ENCODE data around the gene GPR137B. TPM values are rescaled to one million over a fixed set of nuclear protein-coding genes. Genes with fewer than 3 reads are reported as not detected.

The GPR137B gene
- total and polyA plus RNA-seq, 2 experiments from 2014 or later, result 4.5 to 11.1 TPM

DNA sequence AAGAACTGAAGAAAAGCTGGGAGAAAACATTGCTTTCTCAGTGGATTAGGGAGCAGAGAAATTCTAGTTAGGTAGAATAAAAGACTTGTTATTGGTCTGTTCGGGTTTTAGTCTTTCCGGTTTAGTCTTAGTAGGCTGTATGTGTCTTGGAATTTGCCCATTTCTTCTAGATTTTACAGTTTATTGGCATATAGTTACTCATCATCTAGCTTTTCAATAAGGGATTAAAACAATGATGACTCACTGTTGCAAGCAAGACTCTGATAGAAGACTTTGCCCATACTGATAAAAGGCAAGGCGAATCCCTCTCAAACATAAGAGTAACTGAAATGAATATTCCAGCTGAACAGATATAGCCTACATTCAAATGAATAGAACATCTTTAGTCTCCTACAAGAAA is 62.3 kb downstream of the GPR137B start:
- H4K20me1 ChIP-seq (replicated peaks; ENCODE audit: insufficient read depth), result no peaks in the 10 kb centered on the region
- no peak for DNase-seq (ENCODE audit: low spot score)
- Mint-ChIP-seq H3K27me3 (ENCODE audit: insufficient read depth, low read depth, poor library complexity) (no peaks in the 10 kb centered on the region), H3K27ac (no peak overlapping the region), H3K4me3 (no peak overlapping the region), H3K4me1 (peaks cover 13% of the 10 kb centered on the region), H3K36me3 (ENCODE audit: low read depth) (peaks cover 39% of the 10 kb centered on the region), H3K9me3 (peaks cover 28% of the 10 kb centered on the region)
- H3K27ac ChIP-seq (ENCODE audit: low read depth), result no peak overlapping the region
- H3K9me2 ChIP-seq (ENCODE audit: insufficient read depth), result no peaks in the 10 kb centered on the region
- peaks cover 5% of the 10 kb centered on the region; the same call in 1 of the 2 replicates for H3K4me1 ChIP-seq (ENCODE audit: insufficient read depth)
- H2AFZ ChIP-seq, result no peak overlapping the region
- TF ChIP-seq ETS1 (IDR thresholded peaks at IDR 0.05) (no peak), POLR2AphosphoS5 (IDR thresholded peaks at IDR 0.05; ENCODE audit: low read depth) (no peak), NANOG (IDR thresholded peaks at IDR 0.05; ENCODE audit: borderline replicate concordance) (no peak), ZNF114 (CRISPR knock-in tag; IDR thresholded peaks at IDR 0.05) (no peak)
- H3K4me3 ChIP-seq, result no peak overlapping the region
- H3K79me2 ChIP-seq (replicated peaks; ENCODE audit: insufficient read depth), result no peaks in the 10 kb centered on the region
- no peak overlapping the region for H3K4me2 ChIP-seq
- no peak for ATAC-seq
- H3K36me3 ChIP-seq (ENCODE audit: insufficient read depth), result no peaks in the 10 kb centered on the region; the same call in 1 of the 2 replicates
- H3K27me3 ChIP-seq (ENCODE audit: insufficient read depth), result no peaks in the 10 kb centered on the region
- no peaks in the 10 kb centered on the region for H3F3A ChIP-seq (replicated peaks; ENCODE audit: low read depth)

DNA sequence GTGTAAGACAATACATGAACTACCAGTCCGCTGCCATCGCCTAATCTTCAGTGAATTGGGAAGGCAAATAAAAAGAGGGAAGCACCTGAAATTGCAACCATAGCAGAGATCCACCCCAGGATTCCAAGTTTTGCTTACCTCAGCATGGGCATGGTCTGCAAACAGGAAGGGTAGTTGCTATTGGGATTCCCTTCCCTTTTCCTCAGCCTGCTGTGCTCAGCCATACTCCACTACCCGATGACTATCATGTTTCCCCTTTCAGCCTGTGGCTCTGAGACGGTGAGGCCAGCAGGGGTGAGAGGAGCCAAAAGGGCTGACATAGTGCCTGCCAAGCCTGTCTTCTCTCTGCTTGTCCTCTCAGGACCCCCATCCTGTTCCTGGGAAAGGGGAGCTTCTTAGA is 64.2 kb downstream of the GPR137B start:
- Histone ChIP-seq H4K20me1 (replicated peaks; ENCODE audit: insufficient read depth) (no peaks in the 10 kb centered on the region), H3K4me3 (no peak overlapping the region), H3F3A (replicated peaks; ENCODE audit: low read depth) (no peaks in the 10 kb centered on the region), H3K27ac (ENCODE audit: low read depth) (no peak overlapping the region), H3K79me2 (replicated peaks; ENCODE audit: insufficient read depth) (no peaks in the 10 kb centered on the region), H3K36me3 (ENCODE audit: insufficient read depth) (no peaks in the 10 kb centered on the region), H3K9me2 (ENCODE audit: insufficient read depth) (no peaks in the 10 kb centered on the region), H2AFZ (no peak overlapping the region), H3K27me3 (ENCODE audit: insufficient read depth) (no peaks in the 10 kb centered on the region), H3K4me1 (ENCODE audit: insufficient read depth) (peaks cover 5% of the 10 kb centered on the region; the same call in 1 of the 2 replicates), H3K4me2 (no peak overlapping the region)
- H3K4me3 Mint-ChIP-seq, result no peak overlapping the region
- peak overlapping the region; percentile 53 for H3K27ac Mint-ChIP-seq
- peak; percentile 49 for DNase-seq (ENCODE audit: low spot score)
- no peaks in the 10 kb centered on the region for H3K27me3 Mint-ChIP-seq (ENCODE audit: insufficient read depth, low read depth, poor library complexity)
- peak; percentile 99 for ATAC-seq
- peaks cover 18% of the 10 kb centered on the region for H3K9me3 Mint-ChIP-seq
- peaks cover 22% of the 10 kb centered on the region for H3K36me3 Mint-ChIP-seq (ENCODE audit: low read depth)
- peaks cover 13% of the 10 kb centered on the region for H3K4me1 Mint-ChIP-seq
- TF ChIP-seq JUNB (IDR thresholded peaks at IDR 0.05; ENCODE audit: unreplicated experiment) (no peak), ZNF114 (CRISPR knock-in tag; IDR thresholded peaks at IDR 0.05) (no peak), STAT1 (IDR thresholded peaks at IDR 0.05; ENCODE audit: unreplicated experiment) (no peak), ZNF462 (CRISPR knock-in tag; IDR thresholded peaks at IDR 0.05) (no peak), NANOG (IDR thresholded peaks at IDR 0.05; ENCODE audit: borderline replicate concordance) (no peak), ZNF331 (CRISPR knock-in tag; IDR thresholded peaks at IDR 0.05; ENCODE audit: low read depth) (no peak), CTCF (conservative IDR thresholded peaks at IDR 0.05; ENCODE audit: low read depth in 2 of 2) (no peak), EZH2phosphoT487 (IDR thresholded peaks at IDR 0.05; ENCODE audit: unreplicated experiment) (no peak), EZH2 (IDR thresholded peaks at IDR 0.05; ENCODE audit: low read depth, unreplicated experiment) (no peak), ETS1 (IDR thresholded peaks at IDR 0.05) (no peak)
